Measurements from ENCODE around the gene SLC7A8. TPM values are rescaled to one million over a fixed set of nuclear protein-coding genes. Genes with fewer than 3 reads are reported as not detected.
A peak's percentile ranks its signal among the peaks of the same experiment; 100 is the strongest.

Gene SLC7A8
- total RNA-seq, 3 donors from 2014 or later, result 0.81 to 1.5 (median 1.4) TPM

DNA sequence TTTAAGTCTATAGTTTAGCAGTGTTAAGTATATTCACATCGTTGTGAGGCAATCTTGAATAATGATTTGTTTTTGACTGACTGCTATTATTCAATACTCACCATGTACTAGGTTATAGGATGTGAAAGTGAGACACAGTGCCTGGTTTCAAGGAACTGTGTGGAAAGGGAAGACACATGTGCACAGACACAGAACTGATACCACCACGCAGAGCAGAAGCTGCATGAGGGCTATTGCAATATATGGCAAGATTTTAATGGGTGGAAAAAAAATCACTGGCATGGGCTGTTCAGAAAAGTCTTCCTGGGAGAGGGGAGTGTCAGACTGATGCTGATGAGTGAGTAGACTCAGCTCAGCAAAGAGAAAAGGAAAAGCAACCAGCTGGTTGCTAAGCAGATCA, 10.4 kb downstream of the SLC7A8 start:
- H3K4me3 Mint-ChIP-seq, result no peak overlapping the region
- ATAC-seq, result no peak

DNA sequence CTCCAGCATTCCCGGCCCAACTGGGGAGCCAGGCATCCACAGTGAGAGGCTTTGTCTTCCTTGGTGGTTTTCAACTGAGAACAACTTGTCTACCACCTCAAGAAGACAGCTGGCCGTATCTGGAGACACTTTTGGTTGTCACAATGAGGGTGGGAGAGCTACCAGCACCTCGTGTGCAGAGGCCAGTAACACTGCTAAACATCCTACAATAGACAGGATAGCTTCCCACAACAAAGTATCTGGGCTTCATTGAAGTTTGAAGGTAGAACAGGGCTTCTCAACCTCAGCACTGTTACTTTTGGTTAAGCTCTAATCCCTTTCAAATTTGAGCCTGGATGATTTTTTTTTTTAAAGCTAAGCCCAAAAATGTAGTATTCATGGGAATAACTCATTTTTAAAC, 10.9 kb downstream of the SLC7A8 start:
- Mint-ChIP-seq H3K9me3 (no peaks in the 10 kb centered on the region), H3K27me3 (ENCODE audit: low read depth) (peaks cover 6% of the 10 kb centered on the region), H3K4me3 (no peak overlapping the region), H3K4me1 (ENCODE audit: low read depth) (peaks cover 29% of the 10 kb centered on the region), H3K36me3 (ENCODE audit: insufficient read depth) (no peaks in the 10 kb centered on the region)
- no peak for DNase-seq
- ATAC-seq, result no peak

More for the DNA sequence above, 10.4 kb downstream of the SLC7A8 start:
- Mint-ChIP-seq H3K27me3 (ENCODE audit: low read depth) (peaks cover 6% of the 10 kb centered on the region), H3K9me3 (no peaks in the 10 kb centered on the region), H3K36me3 (ENCODE audit: insufficient read depth) (no peaks in the 10 kb centered on the region), H3K4me1 (ENCODE audit: low read depth) (peaks cover 29% of the 10 kb centered on the region)
- no peak for DNase-seq

DNA sequence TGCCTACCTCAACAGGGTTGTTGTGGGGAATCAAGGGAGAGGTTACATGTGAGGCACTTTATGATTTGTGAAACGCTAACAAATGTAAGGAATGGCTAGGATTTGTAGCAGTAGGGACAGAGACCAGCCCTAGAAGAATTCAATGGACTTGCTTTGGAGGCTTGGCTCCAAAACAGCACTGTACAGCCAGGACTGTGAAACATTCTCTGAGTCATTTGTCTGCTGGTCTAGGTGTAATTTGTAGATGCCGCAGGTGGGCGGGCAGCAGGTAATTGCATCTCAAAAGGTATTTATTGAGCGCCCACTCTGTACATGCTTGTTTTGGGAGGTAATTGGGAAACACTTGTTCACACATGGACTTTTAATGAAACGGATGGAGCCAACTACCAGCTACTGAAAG, 11.4 kb downstream of the SLC7A8 start:
- Mint-ChIP-seq H3K4me3 (no peak overlapping the region), H3K36me3 (ENCODE audit: insufficient read depth) (no peaks in the 10 kb centered on the region), H3K27me3 (ENCODE audit: low read depth) (peaks cover 3% of the 10 kb centered on the region), H3K9me3 (no peaks in the 10 kb centered on the region), H3K4me1 (ENCODE audit: low read depth) (peaks cover 27% of the 10 kb centered on the region)
- ATAC-seq (no peak), DNase-seq (no peak)

DNA sequence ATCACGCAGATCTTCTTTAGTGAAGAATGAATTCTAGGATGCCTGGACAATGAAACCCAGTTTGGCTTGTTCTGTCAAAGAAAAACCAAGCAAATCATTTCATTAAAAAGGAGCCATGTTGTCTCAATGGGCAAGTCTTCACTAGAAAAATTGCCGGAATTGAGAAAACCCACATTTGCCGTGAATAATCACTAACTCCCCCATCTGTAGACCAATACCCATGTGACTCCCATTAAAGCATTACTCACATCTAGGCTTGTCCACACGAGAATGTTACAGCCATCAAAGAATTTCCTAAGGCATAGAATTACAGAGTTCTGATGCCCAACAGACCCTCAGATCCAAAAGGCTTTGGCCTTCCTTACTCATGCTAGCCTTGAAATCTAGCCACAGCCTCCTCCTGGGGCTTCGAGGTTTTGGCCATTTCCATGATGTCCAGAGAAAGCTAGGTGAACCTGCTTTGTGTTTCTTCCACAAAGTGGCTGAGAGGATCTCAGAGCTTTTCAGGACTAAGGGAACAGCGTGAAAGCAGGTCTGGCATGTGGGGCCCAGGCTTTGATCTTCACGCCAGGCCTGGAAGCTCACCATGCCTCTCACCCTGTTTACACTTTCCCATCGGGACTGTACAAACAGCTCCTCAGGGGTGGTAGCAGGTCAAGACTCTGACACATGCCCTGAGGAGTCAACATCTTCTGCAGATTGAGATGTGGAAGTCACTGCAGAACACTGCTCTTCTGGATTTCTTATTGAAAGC, 12.1 kb downstream of the SLC7A8 start:
- ATAC-seq, result no peak

DNA sequence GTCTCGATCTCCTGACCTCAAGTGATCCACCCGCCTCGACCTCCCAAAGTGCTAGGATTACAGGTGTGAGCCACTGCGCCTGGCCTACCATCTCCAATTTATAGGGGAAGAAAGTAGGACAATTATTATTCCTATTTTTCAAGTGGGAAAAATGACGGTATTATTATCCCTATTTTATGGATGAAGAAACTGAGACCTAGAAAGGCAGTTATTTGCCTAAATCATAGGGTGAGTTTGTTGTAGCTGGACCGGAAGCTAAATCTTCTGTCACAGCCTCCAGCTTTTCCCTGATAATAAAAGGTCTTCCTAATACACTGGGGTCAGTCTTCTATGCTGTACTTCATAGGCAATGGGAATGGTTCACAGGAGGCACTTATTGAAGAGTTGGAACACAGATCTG, 13.8 kb downstream of the SLC7A8 start:
- ATAC-seq (no peak), DNase-seq (no peak)
- Mint-ChIP-seq H3K4me1 (ENCODE audit: low read depth) (peaks cover 26% of the 10 kb centered on the region), H3K27me3 (ENCODE audit: low read depth) (no peaks in the 10 kb centered on the region), H3K36me3 (ENCODE audit: insufficient read depth) (no peaks in the 10 kb centered on the region), H3K9me3 (no peaks in the 10 kb centered on the region), H3K4me3 (no peak overlapping the region)

More for the DNA sequence above, 12.1 kb downstream of the SLC7A8 start:
- H3K36me3 Mint-ChIP-seq (ENCODE audit: insufficient read depth), result no peaks in the 10 kb centered on the region
- no peak for DNase-seq
- no peaks in the 10 kb centered on the region for H3K9me3 Mint-ChIP-seq
- H3K27me3 Mint-ChIP-seq (ENCODE audit: low read depth), result peaks cover 3% of the 10 kb centered on the region
- H3K4me3 Mint-ChIP-seq, result no peak overlapping the region
- H3K4me1 Mint-ChIP-seq (ENCODE audit: low read depth), result peaks cover 27% of the 10 kb centered on the region

DNA sequence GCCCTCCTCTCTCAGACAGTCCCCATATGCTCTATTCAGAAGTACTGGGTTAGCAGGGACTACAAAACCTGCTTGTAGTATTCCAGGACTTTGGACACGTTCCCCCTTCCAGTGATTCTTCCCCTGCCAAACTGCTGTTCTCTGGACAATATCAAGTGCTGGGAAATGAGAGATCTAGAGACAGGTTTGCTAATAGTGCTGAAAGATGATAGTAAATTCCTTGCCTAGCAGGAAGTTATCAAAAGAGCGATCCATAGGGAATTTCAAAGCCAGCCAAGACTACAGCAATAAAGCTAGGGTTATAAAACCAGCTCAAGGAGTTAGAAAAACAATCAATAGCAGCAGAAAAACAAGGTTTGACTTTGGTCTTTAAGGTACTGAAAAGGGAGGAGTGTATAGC, 15.2 kb downstream of the SLC7A8 start:
- Mint-ChIP-seq H3K4me3 (no peak overlapping the region), H3K9me3 (no peaks in the 10 kb centered on the region), H3K36me3 (ENCODE audit: insufficient read depth) (no peaks in the 10 kb centered on the region), H3K27me3 (ENCODE audit: low read depth) (no peaks in the 10 kb centered on the region), H3K4me1 (ENCODE audit: low read depth) (peaks cover 18% of the 10 kb centered on the region)
- ATAC-seq (no peak), DNase-seq (no peak)

DNA sequence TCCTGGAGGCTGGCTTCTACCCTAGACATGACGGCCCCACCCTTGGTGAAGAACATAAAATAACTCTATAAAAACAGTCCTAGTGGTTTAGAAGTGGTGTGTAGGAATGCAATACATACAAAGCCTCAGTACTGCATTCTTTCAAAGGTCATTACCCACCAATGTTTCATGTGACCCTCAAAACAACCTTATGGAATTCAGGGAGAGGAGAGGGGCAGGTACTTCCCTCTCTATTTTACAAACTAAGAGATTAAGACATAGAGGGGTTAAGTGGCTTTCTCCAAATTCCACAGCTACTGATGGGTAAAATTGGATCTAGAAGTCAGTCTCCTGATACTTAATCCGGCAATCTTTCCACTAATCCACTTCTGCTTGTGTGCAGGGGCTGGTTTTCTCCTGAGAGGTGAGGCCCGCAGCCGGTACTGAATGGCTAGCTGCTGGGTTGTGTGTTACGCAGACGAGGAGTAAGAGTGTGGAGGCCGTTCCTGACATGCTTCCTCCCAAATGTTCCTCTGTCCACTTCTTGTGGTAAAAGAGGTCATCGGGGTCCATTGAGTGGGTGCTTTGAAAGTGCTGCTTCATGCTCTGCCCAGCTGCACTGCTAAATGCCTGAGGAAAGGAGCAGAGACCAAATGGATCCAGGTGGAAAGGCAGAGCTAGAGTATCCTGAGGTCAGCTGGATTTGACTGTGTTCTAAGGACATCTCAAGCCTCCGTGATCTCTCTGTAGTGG, 16.2 kb downstream of the SLC7A8 start:
- peaks cover 21% of the 10 kb centered on the region for H3K4me1 Mint-ChIP-seq (ENCODE audit: low read depth)
- DNase-seq (no peak), ATAC-seq (no peak)
- no peaks in the 10 kb centered on the region for H3K27me3 Mint-ChIP-seq (ENCODE audit: low read depth)
- H3K9me3 Mint-ChIP-seq, result no peaks in the 10 kb centered on the region
- H3K4me3 Mint-ChIP-seq, result no peak overlapping the region
- H3K36me3 Mint-ChIP-seq (ENCODE audit: insufficient read depth), result no peaks in the 10 kb centered on the region

DNA sequence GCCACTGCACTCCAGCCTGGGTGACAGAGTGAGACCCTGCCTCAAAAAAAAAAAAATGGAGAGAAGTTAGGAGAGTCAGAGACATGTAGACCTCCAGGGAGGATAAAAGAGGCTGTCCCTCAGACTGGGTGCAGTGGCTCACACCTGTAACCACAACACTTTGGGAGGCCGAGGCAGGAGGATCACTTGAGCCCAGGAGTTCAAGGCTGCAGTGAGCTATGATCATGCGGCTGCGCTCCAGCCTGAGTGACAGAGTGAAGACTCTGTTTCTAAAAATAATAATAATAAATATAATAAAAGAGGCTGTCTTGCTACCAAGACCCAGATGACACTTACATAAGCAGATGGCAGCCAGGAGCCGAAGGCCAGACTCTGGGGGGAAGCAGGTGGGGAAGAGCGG, 18.5 kb downstream of the SLC7A8 start:
- ATAC-seq (no peak), DNase-seq (no peak)
- no peaks in the 10 kb centered on the region for H3K9me3 Mint-ChIP-seq
- peaks cover 4% of the 10 kb centered on the region for H3K27me3 Mint-ChIP-seq (ENCODE audit: low read depth)
- peaks cover 24% of the 10 kb centered on the region for H3K4me1 Mint-ChIP-seq (ENCODE audit: low read depth)
- H3K4me3 Mint-ChIP-seq, result no peak overlapping the region
- no peaks in the 10 kb centered on the region for H3K36me3 Mint-ChIP-seq (ENCODE audit: insufficient read depth)

DNA sequence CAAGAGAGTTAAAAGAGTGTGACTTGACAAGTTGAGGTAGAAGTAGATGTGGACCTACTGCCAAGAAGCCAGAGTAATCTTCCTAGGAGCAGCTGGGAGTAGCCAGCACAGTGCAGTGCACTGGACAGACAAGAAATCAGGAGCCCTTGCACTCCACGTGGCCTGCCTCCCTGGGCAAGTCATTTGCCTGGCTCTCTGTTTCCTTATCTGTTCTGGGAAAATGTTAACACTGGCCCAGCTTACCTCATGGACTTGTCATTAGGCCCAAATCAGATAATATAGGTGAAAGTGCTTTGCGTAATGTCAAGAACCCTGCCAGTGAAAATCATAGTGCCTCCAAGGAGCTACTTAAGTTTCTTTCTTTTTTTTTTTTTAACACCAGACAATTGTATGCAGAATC, 19.2 kb downstream of the SLC7A8 start:
- H3K9me3 Mint-ChIP-seq, result no peaks in the 10 kb centered on the region

DNA sequence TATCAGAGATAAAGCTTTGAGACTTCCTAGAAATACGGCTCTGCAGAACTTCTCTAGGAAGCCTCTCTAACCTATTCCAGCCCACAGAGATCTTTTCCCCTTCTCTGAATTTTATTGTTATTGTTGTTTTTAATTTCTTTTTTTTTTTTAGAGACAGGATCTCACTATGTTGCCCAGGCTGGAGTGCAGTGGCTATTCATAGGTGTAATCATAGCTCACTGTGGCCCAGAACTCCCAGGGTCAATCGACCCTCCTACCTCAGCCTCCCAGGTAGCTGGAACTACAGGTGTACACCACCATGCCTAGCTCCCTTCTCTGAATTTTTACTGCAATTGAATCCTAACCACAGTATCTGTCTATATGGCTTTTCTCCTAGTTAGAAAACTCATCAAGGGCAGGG, 19.6 kb downstream of the SLC7A8 start:
- Mint-ChIP-seq H3K4me3 (no peak overlapping the region), H3K4me1 (ENCODE audit: low read depth) (peaks cover 22% of the 10 kb centered on the region), H3K27me3 (ENCODE audit: low read depth) (peaks cover 5% of the 10 kb centered on the region), H3K36me3 (ENCODE audit: insufficient read depth) (no peaks in the 10 kb centered on the region), H3K9me3 (no peaks in the 10 kb centered on the region)
- ATAC-seq (no peak), DNase-seq (no peak)

More for the DNA sequence above, 19.2 kb downstream of the SLC7A8 start:
- no peak for DNase-seq
- H3K4me3 Mint-ChIP-seq, result no peak overlapping the region
- peaks cover 22% of the 10 kb centered on the region for H3K4me1 Mint-ChIP-seq (ENCODE audit: low read depth)
- no peaks in the 10 kb centered on the region for H3K36me3 Mint-ChIP-seq (ENCODE audit: insufficient read depth)
- no peak for ATAC-seq
- H3K27me3 Mint-ChIP-seq (ENCODE audit: low read depth), result peaks cover 5% of the 10 kb centered on the region

DNA sequence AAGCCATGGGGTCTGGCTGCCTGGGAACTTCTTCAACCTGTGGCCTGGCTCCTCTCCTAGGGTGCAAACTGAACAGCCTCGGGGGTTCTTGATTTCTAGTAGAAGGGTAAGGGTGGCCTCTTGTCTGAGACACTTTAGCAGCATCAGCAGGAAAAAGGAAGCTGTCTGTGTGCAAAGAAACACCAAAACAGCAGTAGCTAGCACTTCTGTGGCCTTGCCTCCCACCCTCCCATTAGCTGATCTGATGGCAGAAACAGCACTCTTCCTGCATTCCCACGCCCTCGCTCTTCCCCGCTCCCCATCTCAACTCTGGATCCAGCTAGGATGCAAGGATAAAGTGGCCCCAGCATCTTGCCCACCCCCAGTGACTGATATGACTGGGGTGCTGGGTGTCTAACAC, 20.7 kb downstream of the SLC7A8 start:
- DNase-seq (no peak), ATAC-seq (no peak)
- Mint-ChIP-seq H3K27me3 (ENCODE audit: low read depth) (peaks cover 5% of the 10 kb centered on the region), H3K36me3 (ENCODE audit: insufficient read depth) (no peaks in the 10 kb centered on the region), H3K4me1 (ENCODE audit: low read depth) (peaks cover 22% of the 10 kb centered on the region), H3K9me3 (no peaks in the 10 kb centered on the region), H3K4me3 (no peak overlapping the region)

DNA sequence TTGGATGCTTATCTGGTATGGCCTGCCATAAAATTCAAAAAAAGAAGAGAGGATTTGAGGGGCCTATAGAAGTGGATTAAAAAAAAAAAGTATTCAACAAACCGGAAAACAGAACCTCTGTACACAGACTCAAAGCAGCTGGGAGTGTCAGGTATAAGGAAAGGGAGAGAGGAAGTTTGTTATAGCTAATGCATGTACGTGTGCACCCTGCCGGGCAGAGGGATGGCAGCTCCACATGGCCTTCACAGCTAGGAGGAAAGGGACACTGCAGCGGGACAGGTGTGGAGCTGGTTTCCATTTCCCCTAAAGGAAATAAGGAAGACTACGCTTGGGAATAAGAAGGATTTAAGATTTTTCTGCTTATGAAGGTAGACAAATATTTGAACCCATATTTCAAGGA, 21.5 kb downstream of the SLC7A8 start:
- Mint-ChIP-seq H3K27me3 (ENCODE audit: low read depth) (peaks cover 5% of the 10 kb centered on the region), H3K36me3 (ENCODE audit: insufficient read depth) (no peaks in the 10 kb centered on the region), H3K9me3 (no peaks in the 10 kb centered on the region), H3K4me3 (peak overlapping the region; percentile 5), H3K4me1 (ENCODE audit: low read depth) (peaks cover 22% of the 10 kb centered on the region)
- DNase-seq (no peak), ATAC-seq (no peak)

DNA sequence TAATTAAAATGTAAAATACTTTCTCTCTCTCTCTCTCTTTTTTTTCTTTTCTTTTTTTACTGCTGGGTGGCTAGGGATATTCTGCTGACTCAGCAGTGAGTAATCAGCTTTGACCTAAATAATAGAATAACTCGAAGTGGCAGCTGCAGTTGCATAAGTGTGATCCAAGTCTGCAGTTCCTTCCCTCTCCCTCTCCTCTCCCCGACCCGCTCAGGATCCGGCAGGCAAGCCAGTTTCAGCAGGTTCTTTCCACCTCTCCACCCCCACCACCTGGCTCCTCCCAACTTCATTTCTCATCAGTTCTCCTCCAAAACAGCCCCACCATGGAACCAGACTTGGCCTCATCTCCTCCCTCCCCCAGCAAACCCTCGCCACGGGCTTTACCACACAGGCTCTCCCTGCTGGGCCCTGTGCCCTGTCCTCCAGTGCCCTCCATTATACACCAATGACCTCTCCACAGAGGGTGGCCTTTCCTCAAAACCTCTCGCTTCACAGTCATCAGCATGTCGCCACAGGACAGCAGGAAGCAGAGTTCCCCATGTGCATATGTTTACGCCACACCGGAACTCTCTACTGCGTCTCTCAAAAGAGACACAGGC, 22.4 kb downstream of the SLC7A8 start:
- no peaks in the 10 kb centered on the region for H3K36me3 Mint-ChIP-seq (ENCODE audit: insufficient read depth)
- no peak overlapping the region for H3K4me3 Mint-ChIP-seq
- no peak for ATAC-seq
- H3K4me1 Mint-ChIP-seq (ENCODE audit: low read depth), result peaks cover 24% of the 10 kb centered on the region
- peaks cover 5% of the 10 kb centered on the region for H3K27me3 Mint-ChIP-seq (ENCODE audit: low read depth)
- no peak for DNase-seq
- H3K9me3 Mint-ChIP-seq, result no peaks in the 10 kb centered on the region

DNA sequence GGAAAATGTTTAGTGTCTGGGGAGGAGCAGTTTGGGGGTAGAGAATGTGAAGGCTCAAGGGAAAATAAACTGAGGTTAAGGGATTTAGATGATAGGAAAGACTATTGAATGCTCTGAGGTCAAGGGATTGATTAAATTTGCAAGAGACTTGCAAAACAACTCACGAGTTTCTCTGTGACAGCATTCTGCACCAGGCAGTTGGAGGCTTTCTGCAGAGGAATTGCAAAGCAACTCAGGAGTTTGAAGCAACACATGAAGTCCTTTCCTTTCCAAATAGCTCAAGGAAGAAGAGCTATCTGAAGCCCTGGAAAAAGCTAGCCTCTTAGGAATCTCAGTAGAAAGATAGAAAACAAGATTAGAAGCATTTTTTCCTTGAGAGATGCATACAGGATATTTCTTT, 23.9 kb downstream of the SLC7A8 start:
- Mint-ChIP-seq H3K4me3 (no peak overlapping the region), H3K4me1 (ENCODE audit: low read depth) (peaks cover 35% of the 10 kb centered on the region), H3K9me3 (no peaks in the 10 kb centered on the region), H3K36me3 (ENCODE audit: insufficient read depth) (no peaks in the 10 kb centered on the region), H3K27me3 (ENCODE audit: low read depth) (peaks cover 5% of the 10 kb centered on the region)
- no peak for ATAC-seq
- DNase-seq, result no peak

DNA sequence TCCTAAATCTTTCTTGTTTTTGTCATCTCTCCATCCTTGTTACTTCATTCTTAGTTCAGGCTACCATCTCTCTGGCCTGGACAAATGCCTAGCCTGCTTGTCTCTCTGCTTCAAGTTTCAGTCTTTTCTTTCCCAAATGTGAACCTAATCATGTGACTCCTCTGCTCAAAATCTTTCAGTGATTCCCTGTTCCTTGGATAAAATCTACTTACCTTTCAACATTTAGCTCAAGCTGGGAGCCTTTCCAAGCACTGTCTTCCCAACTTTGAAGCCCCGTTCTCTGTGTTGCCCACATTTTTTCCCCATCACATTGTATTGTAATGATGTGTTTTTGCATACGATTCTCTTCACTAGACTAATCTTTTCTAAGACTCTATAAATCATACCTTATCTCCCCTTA, 24.7 kb downstream of the SLC7A8 start:
- H3K4me1 Mint-ChIP-seq (ENCODE audit: low read depth), result peaks cover 39% of the 10 kb centered on the region
- no peaks in the 10 kb centered on the region for H3K36me3 Mint-ChIP-seq (ENCODE audit: insufficient read depth)
- ATAC-seq (no peak), DNase-seq (no peak)
- no peaks in the 10 kb centered on the region for H3K9me3 Mint-ChIP-seq
- peaks cover 5% of the 10 kb centered on the region for H3K27me3 Mint-ChIP-seq (ENCODE audit: low read depth)
- no peak overlapping the region for H3K4me3 Mint-ChIP-seq

Data from activated T-cell treated with anti-CD3 and anti-CD28 coated beads, Interleukin-2, amount 50 U/mL, for 4 hours (primary cell).